ENCODE results near the gene CENPU.

DNA sequence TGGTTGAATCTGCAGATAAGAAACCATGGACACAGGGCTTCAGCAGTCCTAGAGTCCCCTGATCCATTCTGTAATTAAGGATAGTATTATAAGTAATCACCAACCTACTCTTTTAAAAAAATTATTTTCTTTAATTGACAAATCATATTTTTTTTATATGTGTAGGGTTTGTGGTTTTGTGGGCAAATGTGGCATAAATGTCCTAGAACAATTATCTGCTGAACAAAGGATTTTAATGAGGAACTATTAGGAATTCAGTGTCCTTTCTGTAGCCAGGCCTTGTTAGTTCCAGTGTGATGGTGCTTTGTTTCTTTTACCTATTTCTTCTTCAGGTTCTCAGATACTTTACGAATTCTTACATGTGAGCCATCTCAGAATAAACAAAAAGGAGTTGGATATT is 52.0 kb downstream of the CENPU start:
- TF ChIP-seq, protein P1, sequence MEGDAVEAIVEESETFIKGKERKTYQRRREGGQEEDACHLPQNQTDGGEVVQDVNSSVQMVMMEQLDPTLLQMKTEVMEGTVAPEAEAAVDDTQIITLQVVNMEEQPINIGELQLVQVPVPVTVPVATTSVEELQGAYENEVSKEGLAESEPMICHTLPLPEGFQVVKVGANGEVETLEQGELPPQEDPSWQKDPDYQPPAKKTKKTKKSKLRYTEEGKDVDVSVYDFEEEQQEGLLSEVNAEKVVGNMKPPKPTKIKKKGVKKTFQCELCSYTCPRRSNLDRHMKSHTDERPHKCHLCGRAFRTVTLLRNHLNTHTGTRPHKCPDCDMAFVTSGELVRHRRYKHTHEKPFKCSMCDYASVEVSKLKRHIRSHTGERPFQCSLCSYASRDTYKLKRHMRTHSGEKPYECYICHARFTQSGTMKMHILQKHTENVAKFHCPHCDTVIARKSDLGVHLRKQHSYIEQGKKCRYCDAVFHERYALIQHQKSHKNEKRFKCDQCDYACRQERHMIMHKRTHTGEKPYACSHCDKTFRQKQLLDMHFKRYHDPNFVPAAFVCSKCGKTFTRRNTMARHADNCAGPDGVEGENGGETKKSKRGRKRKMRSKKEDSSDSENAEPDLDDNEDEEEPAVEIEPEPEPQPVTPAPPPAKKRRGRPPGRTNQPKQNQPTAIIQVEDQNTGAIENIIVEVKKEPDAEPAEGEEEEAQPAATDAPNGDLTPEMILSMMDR (IDR thresholded peaks at IDR 0.05), result no peak
- TF ChIP-seq ZFX (IDR thresholded peaks at IDR 0.05; ENCODE audit: borderline replicate concordance), result no peak
